A673 (cell line): ENCODE results near the gene NEO1. TPM values are rescaled to one million over a fixed set of nuclear protein-coding genes. Genes with fewer than 3 reads are reported as not detected.

Experiments
- BruUV-seq: library from RNA; stranded (reverse); fragments of 400-500 nt; replicated peaks from 2 replicates; lab custom pipeline; 2021; lab: Mats Ljungman, UMichigan
- CTCF ChIA-PET: fragments of 300-600 bp; sonication (Branson Sonifier 250); formaldehyde crosslinking; loops from one replicate; lab custom pipeline; 2022; ENCODE audit warnings: antibody characterized with exemption; lab: Charles Lee
- POLR2A ChIA-PET: fragments of 300-600 bp; sonication (Branson Sonifier 250); formaldehyde crosslinking; loops from one replicate; lab custom pipeline; 2022; ENCODE audit warnings: antibody characterized with exemption; ENCODE audit not compliant: low non-redundant PET; lab: Charles Lee
- DNase-seq: peaks from one replicate; pipeline ENCODE4 v3.0.0-alpha.2; 2015; ENCODE audit warnings: low spot score
- H3K27ac ChIP-seq: fragments of 200-600 bp; sonication (generic); 2 replicates; pipeline ENCODE4 v1.5.1; 2016; ENCODE audit warnings: mixed run types, low read depth, mild to moderate bottlenecking, mixed read lengths, antibody characterized with exemption, low read length; ENCODE audit not compliant: poor library complexity, severe bottlenecking
- H3K27me3 ChIP-seq: fragments of 200-600 bp; sonication (generic); replicated peaks from 2 replicates; pipeline ENCODE4 v1.6.1; 2017; ENCODE audit warnings: mixed run types, low read depth, mild to moderate bottlenecking, mixed read lengths, antibody characterized with exemption, low read length; ENCODE audit not compliant: insufficient read depth, poor library complexity
- H3K36me3 ChIP-seq: fragments of 200-600 bp; sonication (generic); 2 replicates; pipeline ENCODE4 v1.6.1; 2016; ENCODE audit warnings: mixed run types, mild to moderate bottlenecking, mixed read lengths, antibody characterized with exemption, low read length; ENCODE audit not compliant: insufficient read depth, poor library complexity, severe bottlenecking
- H3K4me1 ChIP-seq: fragments of 200-600 bp; sonication (generic); 2 replicates; pipeline ENCODE4 v1.6.1; 2017; ENCODE audit warnings: mixed run types, mild to moderate bottlenecking, mixed read lengths, antibody characterized with exemption, low read length; ENCODE audit not compliant: insufficient read depth, poor library complexity, severe bottlenecking
- H3K4me3 ChIP-seq: fragments of 200-600 bp; sonication (generic); 2 replicates; pipeline ENCODE4 v1.5.1; 2016; ENCODE audit warnings: low read depth, mixed run types, mild to moderate bottlenecking, mixed read lengths, low read length; ENCODE audit not compliant: poor library complexity, severe bottlenecking
- H3K9me3 ChIP-seq: fragments of 200-600 bp; sonication (generic); 2 replicates; pipeline ENCODE4 v1.6.1; 2016; ENCODE audit warnings: mixed run types, low read depth, mild to moderate bottlenecking, mixed read lengths, antibody characterized with exemption, low read length; ENCODE audit not compliant: poor library complexity, severe bottlenecking
- CTCF ChIP-seq: fragments of 300-800, 200-600 bp; sonication (generic); conservative IDR thresholded peaks from 2 replicates; pipeline ENCODE4 v1.5.1; 2017; ENCODE audit warnings: low read depth, mild to moderate bottlenecking, antibody characterized with exemption, low read length, moderate library complexity, mixed read lengths
- EZH2 ChIP-seq: fragments of 200-600 bp; sonication (generic); IDR thresholded peaks from 2 replicates; pipeline ENCODE4 v1.6.1; 2017; ENCODE audit warnings: borderline replicate concordance, low read depth, mild to moderate bottlenecking, mixed read lengths, antibody characterized with exemption, low read length; ENCODE audit not compliant: poor library complexity, severe bottlenecking
- intact Hi-C: fragments of 100-400 bp; cut with micrococcal nuclease; formaldehyde crosslinking; loops from one replicate; pipeline ENCODE4 v1.10.0; 2022; ENCODE audit not compliant: unreplicated experiment
- total RNA-seq: library from RNA; stranded (reverse); gene quantifications from 2 replicates; pipeline ENCODE4 v1.2.3, GENCODE V29; 2021

The NEO1 gene
- total RNA-seq, 1 experiment from 2014 or later = 72.6 TPM

- no TSS peak for BruUV-seq
- TF ChIP-seq CTCF = no peak
- TF ChIP-seq EZH2 = no peak
- intact Hi-C loops = no loop called here
- no peaks in the 10 kb centered on the region for H3K4me1 ChIP-seq
- no peak overlapping the region for H3K4me3 ChIP-seq
- ChIA-PET POLR2A (no interaction called here), CTCF (no interaction called here)
- peaks cover 4% of the 10 kb centered on the region for H3K36me3 ChIP-seq
- no peak for DNase-seq
- H3K27me3 ChIP-seq = no peaks in the 10 kb centered on the region
- H3K9me3 ChIP-seq = no peaks in the 10 kb centered on the region
- H3K27ac ChIP-seq = no peak overlapping the region
Observed at GRCh38 chr15:73183071-73183470, 130.8 kb downstream of the NEO1 start.

GRCh38 chr15:73190189-73190601, 137.9 kb downstream of the NEO1 start:
- Histone ChIP-seq H3K9me3 (no peaks in the 10 kb centered on the region), H3K27me3 (no peaks in the 10 kb centered on the region), H3K36me3 (no peaks in the 10 kb centered on the region), H3K4me3 (no peak overlapping the region), H3K4me1 (peaks cover 7% of the 10 kb centered on the region), H3K27ac (no peak overlapping the region)
- intact Hi-C loops = no loop called here
- peak; percentile 30 for DNase-seq
- TF ChIP-seq CTCF (no peak), EZH2 (no peak)
- BruUV-seq = no TSS peak
- POLR2A ChIA-PET = no interaction called here
- CTCF ChIA-PET = no interaction called here

GRCh38 chr15:73195166-73195565, 142.9 kb downstream of the NEO1 start:
- intact Hi-C loops = no loop called here
- no peak overlapping the region for H3K4me3 ChIP-seq
- H3K36me3 ChIP-seq = no peaks in the 10 kb centered on the region
- no peak for DNase-seq
- no TSS peak for BruUV-seq
- no peak overlapping the region for H3K27ac ChIP-seq
- no peaks in the 10 kb centered on the region for H3K9me3 ChIP-seq
- H3K4me1 ChIP-seq = peaks cover 14% of the 10 kb centered on the region
- H3K27me3 ChIP-seq = no peaks in the 10 kb centered on the region
- POLR2A ChIA-PET = no interaction called here
- TF ChIP-seq CTCF = no peak
- TF ChIP-seq EZH2 = no peak
- CTCF ChIA-PET = no interaction called here
